Type B pancreatic cell (in vitro differentiated cells): Measurements from ENCODE around the gene EPB41L2. TPM values are rescaled to one million over a fixed set of nuclear protein-coding genes. Genes with fewer than 3 reads are reported as not detected.

Source experiments
- DNase-seq: peaks from one replicate; pipeline ENCODE4 v3.0.0; 2021; ENCODE audit warnings: mixed read lengths; ENCODE audit not compliant: unreplicated experiment; ENCODE audit errors: extremely low spot score
- H3K27ac Mint-ChIP-seq: 2 replicates; pipeline ENCODE4 v1.8.0; 2021; ENCODE audit warnings: mild to moderate bottlenecking, mixed read lengths
- H3K27me3 Mint-ChIP-seq: 2 replicates; pipeline ENCODE4 v1.8.0; 2021; ENCODE audit warnings: mixed read lengths
- H3K36me3 Mint-ChIP-seq: 2 replicates; pipeline ENCODE4 v1.8.0; 2021; ENCODE audit warnings: mixed read lengths
- H3K4me1 Mint-ChIP-seq: one replicate; pipeline ENCODE4 v1.8.0; 2021; ENCODE audit warnings: mixed read lengths; ENCODE audit not compliant: unreplicated experiment
- H3K4me3 Mint-ChIP-seq: 2 replicates; pipeline ENCODE4 v1.8.0; 2021; ENCODE audit warnings: mild to moderate bottlenecking, mixed read lengths
- H3K9me3 Mint-ChIP-seq: 2 replicates; pipeline ENCODE4 v1.8.0; 2021; ENCODE audit warnings: mixed read lengths
- CTCF ChIP-seq: fragments of 200-600 bp; sonication (generic); conservative IDR thresholded peaks from 2 replicates; pipeline ENCODE4 v1.5.0; 2021; ENCODE audit warnings: antibody characterized with exemption, mild to moderate bottlenecking
- total RNA-seq: library from RNA; stranded (reverse); gene quantifications from 2 replicates; pipeline ENCODE4 v1.2.1, GENCODE V29; 2021; ENCODE audit warnings: low replicate concordance

Gene EPB41L2
- total RNA-seq, 1 donor from 2014 or later: 74.8 TPM

GRCh38 chr6:131054392-131055250 lies 8.4 kb downstream of the EPB41L2 start:
- no peak for TF ChIP-seq CTCF
- Mint-ChIP-seq H3K4me1 (peaks cover 5% of the 10 kb centered on the region), H3K27ac (no peak overlapping the region), H3K27me3 (no peaks in the 10 kb centered on the region), H3K4me3 (no peak overlapping the region), H3K36me3 (peaks cover 17% of the 10 kb centered on the region), H3K9me3 (peaks cover 9% of the 10 kb centered on the region)
- no peak for DNase-seq

GRCh38 chr6:131053546-131054240 lies 9.4 kb downstream of the EPB41L2 start:
- DNase-seq: no peak
- Mint-ChIP-seq H3K9me3 (peaks cover 9% of the 10 kb centered on the region), H3K36me3 (peaks cover 20% of the 10 kb centered on the region), H3K27ac (no peak overlapping the region), H3K4me1 (peaks cover 11% of the 10 kb centered on the region), H3K27me3 (no peaks in the 10 kb centered on the region), H3K4me3 (no peak overlapping the region)
- no peak for TF ChIP-seq CTCF

- no peak for TF ChIP-seq CTCF
- DNase-seq: no peak
- Mint-ChIP-seq H3K27me3 (no peaks in the 10 kb centered on the region), H3K4me3 (no peak overlapping the region), H3K9me3 (peaks cover 9% of the 10 kb centered on the region), H3K27ac (no peak overlapping the region), H3K36me3 (peaks cover 20% of the 10 kb centered on the region), H3K4me1 (peaks cover 11% of the 10 kb centered on the region)
Measured at GRCh38 chr6:131052181-131052580, 10.9 kb downstream of the EPB41L2 start.

GRCh38 chr6:131051341-131051740 lies 11.7 kb downstream of the EPB41L2 start:
- H3K9me3 Mint-ChIP-seq: peaks cover 9% of the 10 kb centered on the region

GRCh38 chr6:131049608-131050007 lies 13.4 kb downstream of the EPB41L2 start:
- Mint-ChIP-seq H3K27me3 (no peaks in the 10 kb centered on the region), H3K4me1 (peaks cover 11% of the 10 kb centered on the region), H3K4me3 (no peak overlapping the region), H3K9me3 (peaks cover 9% of the 10 kb centered on the region), H3K36me3 (peaks cover 16% of the 10 kb centered on the region), H3K27ac (no peak overlapping the region)
- no peak for TF ChIP-seq CTCF
- no peak for DNase-seq

More at GRCh38 chr6:131051341-131051740, 11.7 kb downstream of the EPB41L2 start:
- H3K4me3 Mint-ChIP-seq: no peak overlapping the region
- H3K27ac Mint-ChIP-seq: no peak overlapping the region
- DNase-seq: no peak
- peaks cover 11% of the 10 kb centered on the region for H3K4me1 Mint-ChIP-seq
- no peak for TF ChIP-seq CTCF
- H3K36me3 Mint-ChIP-seq: peaks cover 19% of the 10 kb centered on the region
- H3K27me3 Mint-ChIP-seq: no peaks in the 10 kb centered on the region
